M059J (cell line): ENCODE results near the gene UNC13A. TPM values are rescaled to one million over a fixed set of nuclear protein-coding genes. Genes with fewer than 3 reads are reported as not detected.

Experiments
- DNase-seq: peaks from one replicate; pipeline ENCODE4 v3.0.0-alpha.2; 2012; ENCODE audit warnings: low read depth
- total RNA-seq: library from RNA; depleted of rRNA; stranded (reverse); fragments of >200 nt; shearing (Covaris generic); gene quantifications from 2 replicates; pipeline ENCODE4 v1.2.3, GENCODE V29; 2014

Gene UNC13A
- total RNA-seq, 1 experiment from 2014 or later, result 0.05 TPM

DNA sequence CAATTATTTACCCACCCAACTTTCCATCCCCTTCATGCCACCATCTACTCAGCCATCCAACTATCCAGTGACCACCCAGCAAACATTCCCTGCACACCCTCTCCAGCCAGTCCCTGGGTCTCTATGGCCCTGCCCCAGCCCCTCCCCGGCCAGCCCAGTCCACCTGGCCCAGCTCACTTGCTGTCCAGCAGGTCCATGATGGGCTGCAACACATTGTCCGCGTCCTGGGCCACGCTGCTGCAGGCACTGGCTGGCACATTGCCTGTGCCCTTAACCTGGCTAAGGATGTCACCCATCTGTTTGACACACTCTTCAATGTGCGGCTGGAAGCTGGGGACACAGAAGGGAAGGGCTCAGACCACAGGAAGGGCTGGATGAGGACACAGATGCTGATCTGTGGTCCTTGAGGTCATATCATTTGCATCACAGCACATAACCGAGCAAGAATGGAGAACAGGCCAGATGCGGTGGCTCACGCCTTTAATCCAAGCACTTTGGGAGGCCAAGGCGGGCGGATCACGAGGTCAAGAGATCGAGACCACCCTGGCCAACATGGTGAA, 61.6 kb downstream of the UNC13A start:
- DNase-seq, result no peak

DNA sequence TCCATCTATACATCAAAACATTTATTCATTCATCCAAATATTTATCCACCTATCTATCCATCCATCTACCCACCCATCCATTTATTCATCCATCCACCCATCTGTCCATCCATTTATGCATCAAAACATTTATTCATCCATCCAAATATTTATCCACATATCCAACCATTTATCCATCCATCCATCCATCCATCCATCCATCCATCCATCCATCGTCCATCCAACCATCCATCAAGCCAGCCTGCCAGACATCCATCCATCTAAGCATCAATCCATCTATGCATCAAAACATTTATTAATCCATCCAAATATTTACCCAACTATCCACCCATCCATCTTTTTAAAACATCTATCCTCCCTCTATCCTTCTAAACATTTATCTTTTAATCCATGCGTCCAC, 62.2 kb downstream of the UNC13A start:
- DNase-seq, result no peak

- DNase-seq, result no peak
Observed at GRCh38 chr19:17625043-17625442, 63.1 kb downstream of the UNC13A start.

DNA sequence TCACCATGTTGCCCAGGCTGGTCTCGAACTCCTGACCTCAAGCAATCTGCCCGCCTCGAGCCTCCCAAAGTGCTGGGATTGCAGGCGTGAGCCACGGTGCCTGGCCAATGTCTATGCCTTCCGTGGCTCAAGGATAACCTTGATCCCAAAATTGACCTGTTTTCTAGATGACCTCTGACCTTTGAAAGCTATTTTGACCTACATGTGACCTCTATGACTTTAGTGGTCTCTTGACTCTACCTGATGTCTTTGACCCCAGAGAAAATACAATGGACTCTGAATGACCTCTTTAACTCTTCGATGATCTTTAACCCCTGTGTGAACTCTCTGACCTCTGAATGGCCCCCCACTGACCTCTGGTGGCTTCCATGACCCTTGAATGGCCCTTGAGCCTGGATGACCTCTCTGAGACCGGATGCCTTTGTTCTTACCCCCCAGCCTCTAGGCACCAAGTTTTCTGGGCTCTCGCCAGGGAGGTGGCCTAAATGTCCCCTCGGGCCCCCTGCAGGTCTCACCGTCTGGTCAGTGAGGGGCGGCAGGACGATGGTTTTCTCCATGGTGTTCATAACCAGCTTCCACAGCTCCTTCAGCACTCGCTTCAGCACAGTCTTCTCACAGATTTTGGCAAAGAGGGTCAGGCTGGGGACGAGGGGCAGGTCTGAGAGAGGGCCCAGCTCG, 63.7 kb downstream of the UNC13A start:
- no peak for DNase-seq

DNA sequence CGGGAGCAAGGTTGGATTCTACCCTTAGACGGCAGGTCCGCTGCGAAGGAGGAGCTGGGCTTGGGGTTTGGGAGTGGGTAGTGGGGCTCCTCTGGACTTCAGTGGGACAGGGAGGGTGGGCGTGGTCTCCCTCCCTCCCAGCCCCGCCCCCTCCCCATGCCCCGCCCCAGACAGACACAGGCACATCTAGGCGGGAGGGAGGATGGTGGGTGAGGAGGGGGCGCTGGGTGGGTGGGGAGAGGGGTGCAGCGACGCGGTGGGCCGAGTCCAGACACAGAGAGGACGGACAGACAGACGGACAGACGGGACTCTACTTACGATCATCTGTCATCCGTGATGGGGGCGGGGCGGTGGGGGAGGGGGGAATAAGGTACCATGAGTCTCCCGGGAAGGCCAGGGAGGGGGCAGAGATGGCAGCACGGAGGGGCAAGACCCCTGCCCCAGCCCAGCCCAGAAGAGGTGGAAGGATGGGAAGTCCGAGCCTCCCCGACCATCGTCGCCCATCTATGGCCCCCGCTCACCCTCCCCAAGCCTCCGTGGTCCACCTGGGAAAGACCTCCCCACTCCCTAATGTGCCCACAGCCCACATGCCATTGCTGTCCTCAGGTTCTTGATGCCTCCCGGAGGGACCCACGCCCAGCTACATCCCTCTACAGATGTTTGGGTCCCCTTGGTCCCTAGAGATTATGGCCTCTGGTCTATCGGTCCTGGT, 64.8 kb downstream of the UNC13A start:
- DNase-seq, result no peak

DNA sequence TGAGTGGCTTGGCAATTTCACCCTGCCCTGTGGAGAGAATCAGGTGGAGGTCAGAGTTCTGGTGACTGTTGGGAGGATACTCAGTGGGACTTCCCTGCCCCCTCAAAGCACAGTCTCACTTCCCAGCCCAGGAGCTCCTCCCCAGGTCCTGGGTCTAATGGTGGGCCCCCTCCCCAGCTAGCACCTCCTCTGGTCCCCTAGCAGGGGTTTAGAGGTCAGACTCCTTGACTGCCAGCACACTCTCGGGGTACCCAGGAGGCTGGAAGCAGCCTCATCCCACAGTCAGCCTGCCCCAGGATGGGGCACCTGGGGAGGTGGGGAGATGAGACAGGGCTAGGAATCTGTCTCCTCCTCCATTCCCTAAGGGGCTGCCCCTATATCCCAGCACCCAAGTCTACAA, 67.5 kb downstream of the UNC13A start:
- no peak for DNase-seq

DNA sequence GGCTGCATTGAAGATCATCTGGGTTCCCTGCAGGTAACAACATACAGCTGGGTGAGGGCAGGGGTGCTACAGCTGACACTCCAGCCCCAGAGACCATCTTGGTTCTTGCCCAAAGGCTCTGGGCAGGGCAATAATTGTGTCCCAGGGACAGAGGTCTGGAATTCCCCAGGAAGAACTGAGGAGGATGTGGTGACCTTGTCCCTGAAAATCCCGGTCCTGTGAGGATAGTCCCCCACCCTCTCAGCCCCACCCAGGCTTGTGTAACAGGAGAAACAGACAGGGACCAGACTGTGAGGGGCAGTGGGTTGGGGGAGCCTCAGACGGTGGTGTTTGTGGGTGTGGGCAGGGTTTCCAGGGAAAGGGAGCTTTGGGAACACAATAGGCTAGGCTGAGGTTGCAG, 69.2 kb downstream of the UNC13A start:
- DNase-seq, result no peak

GRCh38 chr19:17618281-17618903, 69.8 kb downstream of the UNC13A start:
- DNase-seq, result no peak

DNA sequence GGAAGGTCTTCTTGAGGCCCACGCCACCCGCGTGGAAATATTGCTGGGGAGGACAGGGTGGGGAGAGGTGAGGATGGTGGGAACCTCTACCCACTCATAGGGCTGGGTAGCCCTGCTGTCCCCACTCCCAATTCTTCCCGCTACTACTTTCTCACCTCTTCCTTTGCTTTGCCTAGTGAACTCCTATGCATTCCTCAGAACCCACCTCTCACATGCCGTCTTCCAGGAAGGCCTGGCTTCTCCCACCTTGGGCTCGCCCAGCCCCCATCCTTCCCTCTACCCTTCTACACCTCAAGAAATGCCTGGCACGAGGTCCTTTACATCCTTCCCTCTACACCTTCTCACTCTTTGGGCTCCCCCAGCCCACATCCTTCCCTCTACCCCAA, 70.4 kb downstream of the UNC13A start:
- DNase-seq, result no peak

DNA sequence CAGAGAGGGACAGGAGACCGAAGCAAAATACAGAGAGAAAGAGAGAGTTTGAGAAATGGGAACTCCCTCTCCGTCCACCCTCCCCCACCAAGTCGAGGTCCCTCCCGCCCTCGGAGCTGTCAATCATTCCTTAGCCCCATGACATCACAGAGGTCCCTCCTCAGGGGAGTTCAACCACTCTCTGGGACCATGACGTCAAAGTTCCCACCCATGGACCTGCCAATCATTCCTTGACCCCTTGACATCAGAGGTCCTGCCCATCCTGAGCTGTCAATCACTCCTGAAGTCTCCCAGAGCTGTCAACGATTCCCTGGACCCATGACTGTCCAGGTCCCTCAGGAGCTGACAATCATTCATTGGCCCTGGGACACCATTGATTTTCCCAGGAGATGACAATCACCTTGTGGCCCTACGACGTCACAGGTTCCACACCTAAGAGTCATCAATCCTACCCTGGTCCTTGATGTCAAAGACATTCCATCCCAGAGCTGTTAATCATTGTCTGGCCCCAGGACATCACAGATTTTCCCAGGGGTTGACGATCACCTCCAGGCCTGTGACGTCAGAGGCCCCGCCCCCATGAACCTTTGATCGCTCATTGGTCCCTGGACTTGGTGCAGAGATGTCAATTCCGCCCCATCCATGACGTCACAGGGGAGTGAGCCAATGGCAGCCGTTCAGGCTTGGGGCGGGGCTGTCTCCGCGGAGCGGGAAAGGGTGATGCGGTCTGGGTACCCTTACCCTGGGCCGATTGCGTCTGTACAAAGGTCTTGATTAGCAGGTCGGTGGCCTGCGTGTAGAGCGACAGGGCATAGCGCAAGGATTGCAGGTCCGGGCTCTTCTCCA, 71.0 kb downstream of the UNC13A start:
- DNase-seq, result peak; percentile 50

- DNase-seq, result no peak
Observed at GRCh38 chr19:17616686-17616960, 71.5 kb downstream of the UNC13A start.

DNA sequence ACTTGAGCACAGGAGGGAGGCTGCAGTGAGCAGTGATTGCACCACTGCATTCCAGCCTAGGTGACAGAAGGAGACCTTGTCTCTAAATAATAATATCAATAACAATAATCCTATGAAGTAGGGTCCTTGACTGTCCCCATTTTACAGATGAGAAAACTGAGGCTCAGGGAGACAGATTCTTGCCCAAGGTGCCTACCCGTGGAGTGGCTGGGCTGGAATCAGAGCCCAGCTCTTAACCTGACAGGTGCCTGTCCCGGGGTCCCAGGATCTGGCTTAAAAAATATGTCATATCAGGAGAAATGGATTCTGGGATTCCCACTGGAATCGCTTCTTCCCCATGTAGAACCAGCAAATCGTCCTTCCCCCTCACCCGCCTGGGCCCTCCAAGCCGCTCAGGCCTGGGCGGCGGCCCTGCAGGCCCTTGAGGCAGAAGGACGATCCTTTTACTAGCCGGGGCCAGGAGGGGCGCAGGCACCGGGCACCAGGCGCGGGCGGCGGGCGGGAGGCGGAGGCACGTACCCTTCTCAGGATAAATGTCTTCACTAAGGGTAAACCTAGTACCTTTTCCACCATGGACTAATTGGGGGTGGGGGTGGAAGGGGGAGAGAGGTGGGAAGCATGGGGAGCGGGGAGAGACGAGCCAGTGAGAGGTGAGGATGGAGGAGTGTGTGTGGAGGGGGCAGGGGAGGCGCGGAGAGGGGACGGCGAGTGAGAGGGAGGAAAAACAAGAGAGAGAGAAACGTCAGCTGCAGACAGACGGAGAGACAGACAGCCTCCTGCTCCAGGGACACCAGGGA, 72.1 kb downstream of the UNC13A start:
- DNase-seq, result no peak

GRCh38 chr19:17614476-17614875, 73.7 kb downstream of the UNC13A start:
- DNase-seq, result no peak

- DNase-seq, result no peak
Observed at GRCh38 chr19:17611462-17612244, 76.5 kb downstream of the UNC13A start.

- peak; percentile 40 for DNase-seq
Observed at GRCh38 chr19:17610384-17610783, 77.8 kb downstream of the UNC13A start.

DNA sequence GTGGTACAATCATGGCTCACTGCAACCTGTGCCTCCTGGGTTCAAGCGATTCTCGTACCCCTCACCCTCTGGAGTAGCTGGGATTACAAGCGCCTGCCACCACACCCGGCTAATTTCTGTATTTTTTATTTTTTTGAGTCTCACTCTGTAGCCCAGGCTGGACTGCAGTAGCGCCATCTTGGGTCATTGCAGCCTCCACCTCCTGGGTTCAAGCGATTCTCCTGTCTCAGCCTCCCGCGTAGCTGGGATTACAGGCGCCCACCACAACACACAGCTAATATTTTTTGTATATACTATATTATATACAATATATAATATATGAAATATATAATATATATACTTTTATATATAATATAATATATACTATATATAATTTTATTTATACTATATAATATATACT, 80.2 kb downstream of the UNC13A start:
- no peak for DNase-seq

GRCh38 chr19:17606590-17607185, 81.5 kb downstream of the UNC13A start:
- DNase-seq, result no peak

DNA sequence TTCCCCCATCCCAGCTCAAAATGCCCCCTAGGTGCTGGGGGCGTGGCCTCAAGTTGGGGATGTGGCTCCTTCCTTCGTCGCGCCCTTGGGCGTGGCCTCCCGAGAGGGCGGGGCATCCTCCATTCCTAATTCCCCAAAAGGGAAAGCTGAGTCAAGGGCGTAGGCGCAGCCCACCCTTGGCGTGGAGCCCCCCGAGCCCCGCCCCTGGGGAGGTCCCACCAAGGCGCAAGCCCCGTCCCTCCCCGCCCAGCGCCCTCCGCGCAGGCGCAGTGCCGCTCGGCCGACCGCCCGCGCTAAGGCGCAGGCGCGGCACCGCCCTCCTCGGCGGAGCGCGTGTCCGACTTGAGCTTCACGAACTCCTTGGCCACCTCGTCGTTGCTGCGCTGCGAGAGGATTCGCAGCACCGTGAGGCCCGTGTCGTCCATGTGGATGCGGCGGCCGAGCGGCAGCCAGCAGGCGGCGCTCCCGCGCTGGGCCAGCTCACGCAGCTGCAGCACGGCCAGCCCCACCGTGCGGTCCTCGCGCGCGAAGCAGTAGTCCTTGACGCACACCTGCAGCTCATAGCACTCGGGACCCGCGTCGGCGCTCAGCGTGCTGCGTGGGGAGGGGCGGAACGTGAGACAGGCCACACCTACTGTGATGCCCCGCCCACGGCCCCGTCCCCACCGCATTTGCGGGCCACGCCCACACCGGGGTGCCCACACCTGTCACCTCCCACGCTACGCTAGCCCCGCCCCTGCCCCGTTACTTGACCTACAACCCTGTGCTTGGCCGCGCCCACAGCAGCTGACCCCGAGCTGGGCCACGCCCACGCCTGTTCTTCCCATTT, 82.2 kb downstream of the UNC13A start:
- DNase-seq, result peak; percentile 79

- no peak for DNase-seq
Observed at GRCh38 chr19:17605117-17605516, 83.0 kb downstream of the UNC13A start.
